IMR-90 (cell line): ENCODE results near the gene SIGLEC11. TPM values are rescaled to one million over a fixed set of nuclear protein-coding genes. Genes with fewer than 3 reads are reported as not detected.

Source experiments
- ATAC-seq: fragments of 200-7000 bp; cut with Tn5 transposase; 2 replicates; pipeline ENCODE4 v1.9.1; 2020; ENCODE audit warnings: low read depth, mild to moderate bottlenecking, moderate library complexity
- BruUV-seq: library from RNA; stranded (reverse); fragments of 400-500 nt; replicated peaks from 2 replicates; lab custom pipeline; 2021; lab: Mats Ljungman, UMichigan
- CTCF ChIA-PET: fragments of 300-600 bp; formaldehyde crosslinking; extraction: SDS; loops from one replicate; lab custom pipeline; 2021; ENCODE audit warnings: antibody characterized with exemption; lab: Yijun Ruan, JAX
- POLR2A ChIA-PET: fragments of 300-600 bp; sonication (Branson Sonifier 250); formaldehyde crosslinking; loops from one replicate; lab custom pipeline; 2022; ENCODE audit warnings: antibody characterized with exemption; ENCODE audit not compliant: unreplicated experiment; lab: Charles Lee
- DNase-seq: peaks from one replicate; pipeline ENCODE4 v3.0.0; 2013
- H2AFZ ChIP-seq: replicated peaks from 2 replicates; pipeline ENCODE3; 2013; ENCODE audit warnings: low read length, mild to moderate bottlenecking; ENCODE audit not compliant: poor library complexity
- H2AK5ac ChIP-seq: 2 replicates; pipeline ENCODE4 v1.6.1; 2013; ENCODE audit warnings: low read depth, low read length, inconsistent platforms
- H2AK9ac ChIP-seq: replicated peaks from 2 replicates; pipeline ENCODE3; 2013; ENCODE audit warnings: mild to moderate bottlenecking, low read depth, low read length, moderate library complexity; ENCODE audit not compliant: poor library complexity
- H2BK120ac ChIP-seq: 2 replicates; pipeline ENCODE4 v1.6.1; 2013; ENCODE audit warnings: low read depth, low read length, inconsistent platforms
- H2BK15ac ChIP-seq: 3 replicates; pipeline ENCODE4 v1.6.1; 2013; ENCODE audit warnings: low read depth, low read length, inconsistent platforms
- H2BK20ac ChIP-seq: 2 replicates; pipeline ENCODE4 v1.6.1; 2013; ENCODE audit warnings: low read depth, mild to moderate bottlenecking, inconsistent platforms, low read length, moderate library complexity
- H2BK5ac ChIP-seq: 2 replicates; pipeline ENCODE4 v1.6.1; 2013; ENCODE audit warnings: mild to moderate bottlenecking, low read depth, low read length, inconsistent platforms; ENCODE audit not compliant: poor library complexity, severe bottlenecking
- H3K14ac ChIP-seq: replicated peaks from 2 replicates; pipeline ENCODE4 v1.6.1; 2013; ENCODE audit warnings: low read depth, low read length, inconsistent platforms
- H3K18ac ChIP-seq: 2 replicates; pipeline ENCODE4 v1.6.1; 2013; ENCODE audit warnings: low read depth, low read length, control low read depth
- H3K23ac ChIP-seq: 2 replicates; pipeline ENCODE4 v1.6.1; 2013; ENCODE audit warnings: low read depth, low read length, inconsistent platforms
- H3K27ac ChIP-seq: 2 replicates; pipeline ENCODE4 v1.5.1; 2013; ENCODE audit warnings: mild to moderate bottlenecking, control low read depth, low read length; ENCODE audit not compliant: insufficient read depth
- H3K27me3 ChIP-seq: 2 replicates; pipeline ENCODE4 v1.6.1; 2013; ENCODE audit warnings: low read length; ENCODE audit not compliant: control insufficient read depth, insufficient read depth
- H3K36me3 ChIP-seq: 2 replicates; pipeline ENCODE4 v1.6.1; 2013; ENCODE audit warnings: low read length, mixed read lengths; ENCODE audit not compliant: control insufficient read depth, insufficient read depth
- H3K4ac ChIP-seq: 2 replicates; pipeline ENCODE4 v1.6.1; 2013; ENCODE audit warnings: low read depth, low read length, inconsistent platforms
- H3K4me1 ChIP-seq: 2 replicates; pipeline ENCODE4 v1.6.1; 2013; ENCODE audit warnings: low read length, mixed read lengths; ENCODE audit not compliant: control insufficient read depth, insufficient read depth
- H3K4me2 ChIP-seq: 2 replicates; pipeline ENCODE4 v1.6.1; 2013; ENCODE audit warnings: low read depth, mild to moderate bottlenecking, control low read depth, low read length, moderate library complexity
- H3K4me3 ChIP-seq: 2 replicates; pipeline ENCODE4 v1.5.1; 2013; ENCODE audit warnings: low read depth, mild to moderate bottlenecking, control low read depth, low read length, moderate library complexity; ENCODE audit not compliant: insufficient read depth
- H3K56ac ChIP-seq: 2 replicates; pipeline ENCODE4 v1.6.1; 2013; ENCODE audit warnings: low read length, inconsistent platforms; ENCODE audit not compliant: insufficient read depth; ENCODE audit errors: extremely low read depth
- H3K79me1 ChIP-seq, 2 experiments: 2 replicates each; pipeline ENCODE4 v1.6.1; 2013; ENCODE audit warnings: low read length in 2 of 2, inconsistent platforms in 1 of 2, low read depth in 1 of 2
- H3K9ac ChIP-seq: 2 replicates; pipeline ENCODE4 v1.6.1; 2013; ENCODE audit warnings: low read depth, low read length, control low read depth
- H3K9me1 ChIP-seq: 2 replicates; pipeline ENCODE4 v1.6.1; 2013; ENCODE audit warnings: low read length, inconsistent platforms; ENCODE audit not compliant: insufficient read depth
- H3K9me3 ChIP-seq: 2 replicates; pipeline ENCODE4 v1.6.1; 2013; ENCODE audit warnings: low read length; ENCODE audit not compliant: control insufficient read depth, insufficient read depth
- H4K20me1 ChIP-seq: 2 replicates; pipeline ENCODE4 v1.6.1; 2013; ENCODE audit warnings: low read length, inconsistent platforms; ENCODE audit not compliant: insufficient read depth
- H4K5ac ChIP-seq: 2 replicates; pipeline ENCODE4 v1.6.1; 2013; ENCODE audit warnings: mild to moderate bottlenecking, low read depth, low read length, control low read depth
- H4K8ac ChIP-seq, 2 experiments: 2 replicates each; pipeline ENCODE4 v1.6.1; 2013; ENCODE audit warnings: low read depth in 2 of 2, low read length in 2 of 2, control low read depth in 1 of 2, inconsistent platforms in 1 of 2
- H4K91ac ChIP-seq: 2 replicates; pipeline ENCODE4 v1.6.1; 2013; ENCODE audit warnings: low read depth, low read length, inconsistent platforms; ENCODE audit not compliant: insufficient read depth
- BHLHE40 ChIP-seq: fragments of 150-350 bp; IDR thresholded peaks from 2 replicates; pipeline ENCODE4 v1.6.1; 2016; ENCODE audit warnings: mild to moderate bottlenecking, low read depth, low read length
- CEBPB ChIP-seq: IDR thresholded peaks from 2 replicates; pipeline ENCODE4 v1.6.1; 2012; ENCODE audit warnings: low read depth, low read length, improper control_type of control experiment
- CHD1 ChIP-seq: IDR thresholded peaks from 2 replicates; pipeline ENCODE4 v1.6.1; 2012; ENCODE audit warnings: low read depth, low read length, improper control_type of control experiment
- CTCF ChIP-seq: conservative IDR thresholded peaks from 2 replicates; pipeline ENCODE4 v1.5.1; 2012; ENCODE audit warnings: mild to moderate bottlenecking, low read depth, low read length, improper control_type of control experiment
- FOS ChIP-seq: fragments of 150-350 bp; IDR thresholded peaks from 2 replicates; pipeline ENCODE4 v1.6.1; 2016; ENCODE audit warnings: low read depth, low read length
- MAZ ChIP-seq: IDR thresholded peaks from 2 replicates; pipeline ENCODE4 v1.6.1; 2012; ENCODE audit warnings: low read depth, mild to moderate bottlenecking, low read length, improper control_type of control experiment, moderate library complexity, borderline replicate concordance
- MXI1 ChIP-seq: IDR thresholded peaks from 2 replicates; pipeline ENCODE4 v1.6.1; 2012; ENCODE audit warnings: low read depth, mild to moderate bottlenecking, low read length, moderate library complexity, borderline replicate concordance
- NFE2L2 ChIP-seq: fragments of 150-350 bp; IDR thresholded peaks from 2 replicates; pipeline ENCODE4 v1.6.1; 2016; ENCODE audit warnings: low read depth, mild to moderate bottlenecking, low read length
- POLR2A ChIP-seq: IDR thresholded peaks from 2 replicates; pipeline ENCODE4 v1.6.1; 2012; ENCODE audit warnings: mild to moderate bottlenecking, low read depth, low read length
- RAD21 ChIP-seq: IDR thresholded peaks from 2 replicates; pipeline ENCODE4 v1.6.1; 2012; ENCODE audit warnings: low read length, improper control_type of control experiment
- RCOR1 ChIP-seq: IDR thresholded peaks from 2 replicates; pipeline ENCODE4 v1.6.1; 2012; ENCODE audit warnings: mild to moderate bottlenecking, low read length, improper control_type of control experiment; ENCODE audit not compliant: insufficient replicate concordance
- RFX5 ChIP-seq: IDR thresholded peaks from 2 replicates; pipeline ENCODE4 v1.8.0; 2012; ENCODE audit warnings: low read depth, mild to moderate bottlenecking, low read length, moderate library complexity
- WGBS, 2 experiments: methylation state at CpG; one replicate each; pipeline versions ENCODE4 v1.1.5 to v1.1.7; 2013; ENCODE audit warnings: missing lambda C conversion rate in 2 of 2; ENCODE audit not compliant: insufficient read length in 1 of 2; ENCODE audit errors: extremely low coverage in 2 of 2; 5-methylcytosine and 5-hydroxymethylcytosine counted together
- dilution Hi-C: fragments of 300-500 bp; cut with HindIII; formaldehyde crosslinking; loops from one replicate; pipeline ENCODE4 v1.14.3; 2018; ENCODE audit warnings: low sequenced_read_pairs; ENCODE audit not compliant: unreplicated experiment
- in situ Hi-C: fragments of 300-500 bp; cut with MboI; formaldehyde crosslinking; loops from 3 replicates; pipeline ENCODE4 v1.14.3; 2019; ENCODE audit warnings: low sequenced_read_pairs, inconsistent platforms, mixed read lengths
- intact Hi-C: fragments of 100-400 bp; cut with micrococcal nuclease; formaldehyde crosslinking; loops from 2 replicates; pipeline ENCODE4 v1.10.0; 2022
- polyA plus RNA-seq, 3 experiments: library from polyadenylated mRNA; depleted of rRNA; stranded (reverse); fragments of >200 nt; gene quantifications; 2 replicates each; pipeline ENCODE4 v1.2.3, GENCODE V29; 2012; ENCODE audit warnings: low replicate concordance in 1 of 3
- total RNA-seq: library from RNA; depleted of rRNA; stranded (reverse); fragments of >200 nt; gene quantifications from 2 replicates; pipeline ENCODE4 v1.2.3, GENCODE V29; 2012
- TF ChIP-seq, protein P1 (sequence below): fragments of 150-350 bp; IDR thresholded peaks from 2 replicates; pipeline ENCODE4 v1.6.1; 2017; ENCODE audit warnings: mild to moderate bottlenecking, antibody characterized with exemption, low read length, low read depth
- TF ChIP-seq, protein P2 (sequence below): fragments of 150-350 bp; IDR thresholded peaks from 2 replicates; pipeline ENCODE4 v1.6.1; 2016; ENCODE audit warnings: low read depth, mild to moderate bottlenecking, low read length, moderate library complexity, borderline replicate concordance

SIGLEC11 gene
- total and polyA plus RNA-seq, 2 of the 4 experiments (the other 2 are of a cell fraction): not detected

GRCh38 chr19:49981603-49982593, 20.9 kb upstream of the SIGLEC11 start:
- no peak overlapping the region for H4K8ac ChIP-seq
- CTCF ChIA-PET: no interaction called here
- H4K5ac ChIP-seq: no peak overlapping the region
- TF ChIP-seq, protein P1, sequence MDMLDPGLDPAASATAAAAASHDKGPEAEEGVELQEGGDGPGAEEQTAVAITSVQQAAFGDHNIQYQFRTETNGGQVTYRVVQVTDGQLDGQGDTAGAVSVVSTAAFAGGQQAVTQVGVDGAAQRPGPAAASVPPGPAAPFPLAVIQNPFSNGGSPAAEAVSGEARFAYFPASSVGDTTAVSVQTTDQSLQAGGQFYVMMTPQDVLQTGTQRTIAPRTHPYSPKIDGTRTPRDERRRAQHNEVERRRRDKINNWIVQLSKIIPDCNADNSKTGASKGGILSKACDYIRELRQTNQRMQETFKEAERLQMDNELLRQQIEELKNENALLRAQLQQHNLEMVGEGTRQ: no peak
- TF ChIP-seq NFE2L2 (no peak), FOS (no peak), CHD1 (no peak), MAZ (no peak), RFX5 (no peak), BHLHE40 (no peak), POLR2A (no peak), CEBPB (no peak), CTCF (no peak), RCOR1 (no peak), RAD21 (no peak), MXI1 (no peak)
- TF ChIP-seq, protein P2, sequence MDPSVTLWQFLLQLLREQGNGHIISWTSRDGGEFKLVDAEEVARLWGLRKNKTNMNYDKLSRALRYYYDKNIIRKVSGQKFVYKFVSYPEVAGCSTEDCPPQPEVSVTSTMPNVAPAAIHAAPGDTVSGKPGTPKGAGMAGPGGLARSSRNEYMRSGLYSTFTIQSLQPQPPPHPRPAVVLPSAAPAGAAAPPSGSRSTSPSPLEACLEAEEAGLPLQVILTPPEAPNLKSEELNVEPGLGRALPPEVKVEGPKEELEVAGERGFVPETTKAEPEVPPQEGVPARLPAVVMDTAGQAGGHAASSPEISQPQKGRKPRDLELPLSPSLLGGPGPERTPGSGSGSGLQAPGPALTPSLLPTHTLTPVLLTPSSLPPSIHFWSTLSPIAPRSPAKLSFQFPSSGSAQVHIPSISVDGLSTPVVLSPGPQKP: no peak

More at GRCh38 chr19:49981603-49982593, 20.9 kb upstream of the SIGLEC11 start:
- dilution Hi-C loops: no loop called here
- Histone ChIP-seq H3K27ac (no peak overlapping the region), H2BK20ac (no peak overlapping the region), H3K9me1 (peaks cover 11% of the 10 kb centered on the region), H3K56ac (no peak overlapping the region), H3K9ac (no peak overlapping the region), H3K23ac (no peak overlapping the region), H3K4me1 (no peaks in the 10 kb centered on the region), H3K4me3 (no peak overlapping the region), H3K36me3 (peaks cover 27% of the 10 kb centered on the region), H3K18ac (no peak overlapping the region), H4K91ac (no peak overlapping the region), H3K4me2 (no peak overlapping the region), H3K27me3 (no peaks in the 10 kb centered on the region), H2BK120ac (no peak overlapping the region), H3K79me1 (peaks cover 0 to 6% of the 10 kb centered on the region in 2 experiments; a peak in 1 of 4 replicates), H3K14ac (no peak overlapping the region), H2AFZ (no peak overlapping the region), H4K20me1 (peaks cover 22% of the 10 kb centered on the region; the same call in 1 of the 2 replicates), H3K4ac (no peak overlapping the region), H2AK9ac (no peak overlapping the region), H2BK15ac (no peak overlapping the region), H2AK5ac (no peak overlapping the region), H2BK5ac (no peak overlapping the region), H3K9me3 (no peaks in the 10 kb centered on the region)
- 93% methylated on average over 3 of the region's 21 CpGs; no CpG with 5 or more reads in 1 of the 2 experiments for WGBS, 2 experiments
- ATAC-seq (no peak), DNase-seq (no peak)
- POLR2A ChIA-PET: no interaction called here
- in situ Hi-C loops: loop anchor here (10.0 kb wide), 1 partner anchor 47 kb away; no protein-coding TSS in a partner anchor
- intact Hi-C loops: no loop called here
- BruUV-seq: no TSS peak
